NCI-H2171 (cell line): ENCODE data around the gene SNRNP70.
A peak's percentile ranks its signal among the peaks of the same experiment; 100 is the strongest.
"Not testable (repeated sequence)": the region's sequence is repeated elsewhere in the genome, so short reads cannot be mapped to it uniquely, and the experiment has no call there.

Experiments
- DNase-seq: peaks from one replicate; lab custom pipeline; 2025; lab: John Stamatoyannopoulos, UW

Gene SNRNP70

GRCh38 chr19:49120325-49120683, 35.1 kb downstream of the SNRNP70 start:
- no peak for DNase-seq

- DNase-seq: no peak
Observed at GRCh38 chr19:49120868-49121267, 35.6 kb downstream of the SNRNP70 start.

- DNase-seq: not testable (repeated sequence)
Observed at GRCh38 chr19:49121841-49122240, 36.6 kb downstream of the SNRNP70 start.

- DNase-seq: not testable (repeated sequence)
Observed at GRCh38 chr19:49123285-49123684, 38.0 kb downstream of the SNRNP70 start.

GRCh38 chr19:49125025-49125731, 39.9 kb downstream of the SNRNP70 start:
- no peak for DNase-seq

- DNase-seq: no peak
Observed at GRCh38 chr19:49126575-49126974, 41.3 kb downstream of the SNRNP70 start.

GRCh38 chr19:49127225-49127624, 42.0 kb downstream of the SNRNP70 start:
- DNase-seq: not testable (repeated sequence)

- DNase-seq: peak; percentile 91
Observed at GRCh38 chr19:49127674-49128544, 42.7 kb downstream of the SNRNP70 start.

- no peak for DNase-seq
Observed at GRCh38 chr19:49128545-49129237, 43.4 kb downstream of the SNRNP70 start.

- DNase-seq: no peak
Observed at GRCh38 chr19:49129238-49129583, 44.0 kb downstream of the SNRNP70 start.

- DNase-seq: no peak
Observed at GRCh38 chr19:49130325-49130724, 45.1 kb downstream of the SNRNP70 start.

- no peak for DNase-seq
Observed at GRCh38 chr19:49132974-49133609, 47.8 kb downstream of the SNRNP70 start.

GRCh38 chr19:49133621-49134454, 48.6 kb downstream of the SNRNP70 start:
- no peak for DNase-seq

- DNase-seq: no peak
Observed at GRCh38 chr19:49135686-49136085, 50.4 kb downstream of the SNRNP70 start.

- no peak for DNase-seq
Observed at GRCh38 chr19:49136771-49137171, 51.5 kb downstream of the SNRNP70 start.

- no peak for DNase-seq
Observed at GRCh38 chr19:49140951-49141350, 55.7 kb downstream of the SNRNP70 start.

- no peak for DNase-seq
Observed at GRCh38 chr19:49141352-49141751, 56.1 kb downstream of the SNRNP70 start.

GRCh38 chr19:49142866-49143335, 57.6 kb downstream of the SNRNP70 start:
- DNase-seq: peak; percentile 41

GRCh38 chr19:49145573-49146407, 60.5 kb downstream of the SNRNP70 start:
- DNase-seq: no peak

GRCh38 chr19:49146408-49146770, 61.1 kb downstream of the SNRNP70 start:
- not testable (repeated sequence) for DNase-seq
